ENCODE data around the gene USP6NL. TPM values are rescaled to one million over a fixed set of nuclear protein-coding genes. Genes with fewer than 3 reads are reported as not detected.

The USP6NL gene
- total and polyA plus RNA-seq, 10 of the 15 experiments (the other 5 are each of a cell fraction or from before 2014, with no cell fraction given) = 4.0 to 27.7 (median 18.2) TPM

- BruUV-seq (replicated peaks) = no TSS peak
- POLR2A ChIA-PET = interaction anchor here (0.5 to 1.7 kb wide), 4 partner anchors 9 to 119 kb away, joined by 3 read pairs; no protein-coding TSS in a partner anchor
- ATAC-seq = no peak
- Histone ChIP-seq H3K4me1 (ENCODE audit: control insufficient read depth, insufficient read depth, low read length) (peaks cover 40% of the 10 kb centered on the region), H3K4me3 (no peak overlapping the region), H3K9me3 (replicated peaks; ENCODE audit: control insufficient read depth, insufficient read depth, low read length) (no peaks in the 10 kb centered on the region; the same call in 2 of the 3 replicates), H2AFZ (ENCODE audit: control insufficient read depth, low read depth, low read length) (no peak overlapping the region), H4K20me1 (ENCODE audit: control insufficient read depth, insufficient read depth) (no peaks in the 10 kb centered on the region), H3K27me3 (replicated peaks in 1 of 2; ENCODE audit: control insufficient read depth in 2 of 2, insufficient read depth in 2 of 2, low read length in 1 of 2) (no peaks in the 10 kb centered on the region), H3K36me3 (ENCODE audit: control insufficient read depth in 2 of 2, insufficient read depth in 2 of 2, low read length in 1 of 2) (no peaks in the 10 kb centered on the region), H3K79me2 (ENCODE audit: control insufficient read depth, insufficient read depth, low read length) (peaks cover 99% of the 10 kb centered on the region), H3K9ac (ENCODE audit: control insufficient read depth, insufficient read depth, low read length) (no peak overlapping the region), H3K27ac (ENCODE audit: control insufficient read depth, insufficient read depth) (peak overlapping the region; percentile 68), H3K4me2 (ENCODE audit: control insufficient read depth, insufficient read depth) (peak overlapping the region; percentile 64)
- WGBS (ENCODE audit: insufficient coverage, insufficient replicate concordance, low lambda C conversion rate, missing lambda C conversion rate) = 41% methylated on average over 1 of the region's 1 CpG
- SMC1A ChIA-PET (ENCODE audit: uncharacterized antibody, unreplicated experiment) = interaction anchor here (0.5 to 4.6 kb wide), 15 partner anchors 8 to 123 kb away, joined by 3 to 26 read pairs (median 4); no protein-coding TSS in a partner anchor
- intact Hi-C loops (cut with micrococcal nuclease; ENCODE audit: unreplicated experiment) (loop anchor here (2.0 to 10.0 kb wide), 2 partner anchors 85 to 437 kb away; no protein-coding TSS in a partner anchor), in situ Hi-C loops (cut with MboI) (no loop called here)
- FAIRE-seq = no peak
- no peak for TF ChIP-seq BHLHE40 (IDR thresholded peaks at IDR 0.05; ENCODE audit: borderline replicate concordance in 1 of 2, low read depth in 2 of 2, low read length in 1 of 2)
- TF ChIP-seq E2F4 (IDR thresholded peaks at IDR 0.05; ENCODE audit: low read depth, low read length) = no peak
- TF ChIP-seq DPF2 (IDR thresholded peaks at IDR 0.05) = no peak
- TF ChIP-seq RUNX3 (IDR thresholded peaks at IDR 0.05; ENCODE audit: low read length) = peak; percentile 53; the same call in 1 of the 2 replicates
- TF ChIP-seq SMARCA5 (IDR thresholded peaks at IDR 0.05) = no peak
- CTCF ChIA-PET = interaction anchor here (0.6 to 1.4 kb wide), 6 partner anchors 8 to 109 kb away, joined by 3 to 5 read pairs (median 3); no protein-coding TSS in a partner anchor
- RAD21 ChIA-PET (ENCODE audit: unreplicated experiment) = interaction anchor here (0.7 to 2.1 kb wide), 7 partner anchors 8 to 55 kb away, joined by 3 to 9 read pairs (median 4); no protein-coding TSS in a partner anchor
- DNase-seq (ENCODE audit: low read depth, low spot score) = no peak
These were observed 9.8 kb downstream of the USP6NL start for GRCh38 chr10:11601670-11602069.

All from GM12878 (cell line).